HCT116 (cell line): ENCODE data around the gene NTN5. TPM values are rescaled to one million over a fixed set of nuclear protein-coding genes. Genes with fewer than 3 reads are reported as not detected.

Experiments
- ATAC-seq: fragments of 200-7000 bp; cut with Tn5 transposase; 2 replicates; pipeline ENCODE4 v1.9.1; 2020; ENCODE audit warnings: mild to moderate bottlenecking, moderate library complexity
- BruUV-seq: library from RNA; stranded (reverse); fragments of 400-500 nt; replicated peaks from 2 replicates; lab custom pipeline; 2021; lab: Mats Ljungman, UMichigan
- CTCF ChIA-PET: fragments of 300-600 bp; sonication (Branson Sonifier 250); formaldehyde crosslinking; loops from one replicate; lab custom pipeline; 2021; ENCODE audit warnings: antibody characterized with exemption; lab: Charles Lee
- POLR2A ChIA-PET: fragments of 300-600, 350-600 bp; sonication (Branson Sonifier 250); formaldehyde crosslinking; loops from one replicate; lab custom pipeline; 2021; ENCODE audit warnings: antibody characterized with exemption; lab: Charles Lee
- RAD21 ChIA-PET, 2 experiments: fragments of 300-600 bp; sonication (Branson Sonifier 250); formaldehyde crosslinking; loops; one replicate each; lab custom pipeline; 2023; ENCODE audit warnings: low total read pairs in 2 of 2; ENCODE audit not compliant: uncharacterized antibody in 2 of 2, unreplicated experiment in 2 of 2, low non-redundant PET in 1 of 2; lab: Charles Lee
- DNase-seq: peaks from one replicate; pipeline ENCODE4 v3.0.0-alpha.2; 2010; ENCODE audit warnings: low read depth, low spot score
- H2AFZ ChIP-seq: fragments of 200-600 bp; shearing (Covaris generic), sonication (generic); 2 replicates; pipeline ENCODE4 v1.6.1; 2017; ENCODE audit warnings: low read depth, mixed run types, mixed read lengths, antibody characterized with exemption, low read length; ENCODE audit not compliant: poor library complexity, severe bottlenecking
- H3K27ac ChIP-seq: 2 replicates; pipeline ENCODE4 v1.5.1; 2012; ENCODE audit warnings: low read depth, low read length
- H3K27me3 ChIP-seq: fragments of 200-600 bp; sonication (generic); 2 replicates; pipeline ENCODE4 v1.6.1; 2016; ENCODE audit warnings: mixed run types, low read length, mixed read lengths; ENCODE audit not compliant: insufficient read depth
- H3K36me3 ChIP-seq, 2 experiments: fragments of 200-500 bp in 1 of 2; fragments of 200-600 bp in 1 of 2; sonication (Bioruptor generic) in 1 of 2; sonication (generic) in 1 of 2; 2 replicates each; pipeline versions ENCODE4 v1.5.1 to v1.6.1; 2014 to 2016; ENCODE audit warnings: low read length in 2 of 2, inconsistent platforms in 1 of 2, mixed read lengths in 1 of 2, mixed run types in 1 of 2; ENCODE audit not compliant: insufficient read depth in 2 of 2, control insufficient read depth in 1 of 2
- H3K4me1 ChIP-seq, 2 experiments: fragments of 200-600 bp in 1 of 2; sonication (generic) in 1 of 2; 2 replicates each; pipeline versions ENCODE4 v1.5.1 to v1.6.1; 2012 to 2017; ENCODE audit warnings: low read length in 2 of 2, inconsistent platforms in 1 of 2, mild to moderate bottlenecking in 1 of 2, mixed read lengths in 1 of 2, mixed run types in 1 of 2, moderate library complexity in 1 of 2; ENCODE audit not compliant: insufficient read depth in 2 of 2, control insufficient read depth in 1 of 2
- H3K4me2 ChIP-seq: fragments of 200-600 bp; sonication (generic); 2 replicates; pipeline ENCODE4 v1.6.1; 2017; ENCODE audit warnings: mixed run types, low read length, mixed read lengths
- H3K4me3 ChIP-seq, 2 experiments: fragments of 200-600 bp in 1 of 2; sonication (generic) in 1 of 2; replicated peaks in 1 of 2; 2 replicates each; pipeline ENCODE4 v1.5.1; 2011 to 2016; ENCODE audit warnings: low read length in 2 of 2, control low read depth in 1 of 2, low read depth in 1 of 2, mild to moderate bottlenecking in 1 of 2, mixed read lengths in 1 of 2, mixed run types in 1 of 2
- H3K79me2 ChIP-seq: fragments of 200-600 bp; sonication (generic); 2 replicates; pipeline ENCODE4 v1.6.1; 2017; ENCODE audit warnings: mild to moderate bottlenecking, mixed run types, low read length, moderate library complexity, mixed read lengths; ENCODE audit not compliant: insufficient read depth
- H3K9ac ChIP-seq: fragments of 200-600 bp; sonication (generic); 2 replicates; pipeline ENCODE4 v1.6.1; 2016; ENCODE audit warnings: low read length, mixed read lengths
- H3K9me2 ChIP-seq: fragments of 200-600 bp; sonication (generic), shearing (Covaris generic); 2 replicates; pipeline ENCODE4 v1.6.1; 2017; ENCODE audit warnings: mixed run types, mild to moderate bottlenecking, moderate library complexity; ENCODE audit not compliant: insufficient read depth
- H3K9me3 ChIP-seq, 2 experiments: fragments of 200-500 bp in 1 of 2; fragments of 200-600 bp in 1 of 2; sonication (Bioruptor generic) in 1 of 2; sonication (generic) in 1 of 2; 2 replicates each; pipeline ENCODE4 v1.6.1; 2014 to 2017; ENCODE audit warnings: low read length in 2 of 2, mixed read lengths in 2 of 2, inconsistent platforms in 1 of 2, low read depth in 1 of 2, mild to moderate bottlenecking in 1 of 2, mixed run types in 1 of 2, moderate library complexity in 1 of 2; ENCODE audit not compliant: control insufficient read depth in 1 of 2, insufficient read depth in 1 of 2
- H4K20me1 ChIP-seq: fragments of 200-600 bp; sonication (generic), shearing (Covaris generic); 2 replicates; pipeline ENCODE4 v1.6.1; 2017; ENCODE audit warnings: mixed run types, mild to moderate bottlenecking, moderate library complexity; ENCODE audit not compliant: insufficient read depth
- CBX3 ChIP-seq: IDR thresholded peaks from 2 replicates; pipeline ENCODE4 v1.6.1; 2012; ENCODE audit warnings: low read depth
- CTCF ChIP-seq, 3 experiments: fragments of 200-600 bp in 1 of 3; sonication (generic) in 1 of 3; IDR thresholded peaks in 2 of 3; conservative IDR thresholded peaks in 1 of 3; 2 replicates each; pipeline ENCODE4 v1.5.1; 2012 to 2017; ENCODE audit warnings: low read depth in 2 of 3, low read length in 2 of 3, antibody characterized with exemption in 1 of 3, borderline replicate concordance in 1 of 3, control low read depth in 1 of 3, mild to moderate bottlenecking in 1 of 3, mixed read lengths in 1 of 3, mixed run types in 1 of 3, moderate library complexity in 1 of 3; ENCODE audit not compliant: insufficient read depth in 1 of 3
- MAX ChIP-seq: IDR thresholded peaks from 2 replicates; pipeline ENCODE4 v1.6.1; 2012
- POLR2AphosphoS5 ChIP-seq: IDR thresholded peaks from 2 replicates; pipeline ENCODE4 v1.6.1; 2011; ENCODE audit warnings: mild to moderate bottlenecking, low read depth, low read length, moderate library complexity
- RAD21 ChIP-seq: IDR thresholded peaks from 2 replicates; pipeline ENCODE4 v1.6.1; 2012; ENCODE audit warnings: low read depth, mild to moderate bottlenecking
- SIN3A ChIP-seq: IDR thresholded peaks from 2 replicates; pipeline ENCODE4 v1.6.1; 2012; ENCODE audit warnings: low read depth
- SP1 ChIP-seq: IDR thresholded peaks from 2 replicates; pipeline ENCODE4 v1.6.1; 2012; ENCODE audit warnings: low read depth
- YY1 ChIP-seq: IDR thresholded peaks from 2 replicates; pipeline ENCODE4 v1.6.1; 2011; ENCODE audit warnings: low read length, low read depth, moderate library complexity, mild to moderate bottlenecking; ENCODE audit not compliant: insufficient replicate concordance; ENCODE audit errors: extremely low read depth
- intact Hi-C: fragments of 100-400 bp; cut with micrococcal nuclease; formaldehyde crosslinking; loops from 2 replicates; pipeline ENCODE4 v1.10.0; 2022
- total RNA-seq: library from RNA; stranded (reverse); gene quantifications from one replicate; pipeline ENCODE4 v1.2.1, GENCODE V29; 2021; ENCODE audit not compliant: unreplicated experiment

NTN5 gene
- total RNA-seq, 1 experiment from 2014 or later, result 3.1 TPM

- ChIA-PET RAD21 (no interaction called here), POLR2A (no interaction called here), CTCF (no interaction called here)
- peak overlapping the region; percentile 23; the same call in 1 of the 2 replicates for H3K27ac ChIP-seq
- BruUV-seq, result no TSS peak
- no peak overlapping the region for H3K9ac ChIP-seq
- DNase-seq (no peak), ATAC-seq (no peak)
- no peaks in the 10 kb centered on the region for H3K9me2 ChIP-seq
- peaks cover 2 to 24% of the 10 kb centered on the region in 2 experiments; a peak in 3 of 4 replicates for H3K4me1 ChIP-seq
- no peaks in the 10 kb centered on the region for H3K27me3 ChIP-seq
- H3K36me3 ChIP-seq, result no peaks in the 10 kb centered on the region
- no peak overlapping the region for H3K4me2 ChIP-seq
- H3K79me2 ChIP-seq, result no peaks in the 10 kb centered on the region
- H3K9me3 ChIP-seq, result no peaks in the 10 kb centered on the region
- TF ChIP-seq YY1, result no peak
- no peak for TF ChIP-seq RAD21
- no peak for TF ChIP-seq SP1
- TF ChIP-seq POLR2AphosphoS5, result no peak
- TF ChIP-seq CTCF (IDR thresholded peaks at IDR 0.05 in 2 of 3, conservative IDR thresholded peaks at IDR 0.05 in 1 of 3; ENCODE audit: borderline replicate concordance in 1 of 3, insufficient read depth in 1 of 3, low read depth in 2 of 3, low read length in 2 of 3), result no peak
- no peaks in the 10 kb centered on the region for H4K20me1 ChIP-seq
- intact Hi-C loops, result no loop called here
- H3K4me3 ChIP-seq, result no peak overlapping the region
- H2AFZ ChIP-seq, result no peak overlapping the region
Observed at GRCh38 chr19:48661711-48662090, 11.1 kb downstream of the NTN5 start.

GRCh38 chr19:48660852-48661710 lies 11.7 kb downstream of the NTN5 start:
- DNase-seq, result peak; percentile 95
- Histone ChIP-seq H3K36me3 (no peaks in the 10 kb centered on the region), H3K9me3 (no peaks in the 10 kb centered on the region)
- TF ChIP-seq SIN3A, result no peak
- TF ChIP-seq CBX3, result no peak
- peak; percentile 82 for TF ChIP-seq MAX
- TF ChIP-seq RAD21, result no peak
- TF ChIP-seq SP1, result peak; percentile 70; the same call in 1 of the 2 replicates
- TF ChIP-seq, all 23 proteins: peak for 2
- Histone ChIP-seq H3K4me1 (peaks cover 2 to 24% of the 10 kb centered on the region in 2 experiments; a peak in 3 of 4 replicates), H3K9me2 (no peaks in the 10 kb centered on the region), H3K79me2 (no peaks in the 10 kb centered on the region), H3K27me3 (no peaks in the 10 kb centered on the region), H3K9ac (no peak overlapping the region), H3K27ac (peak overlapping the region; percentile 23), H3K4me3 (no peak overlapping the region; a peak in 1 of 4 replicates), H3K4me2 (peak overlapping the region; percentile 57), H4K20me1 (no peaks in the 10 kb centered on the region), H2AFZ (peak overlapping the region; percentile 8)
- peak; percentile 91 for ATAC-seq
- CTCF ChIA-PET, result no interaction called here
- POLR2A ChIA-PET, result no interaction called here
- BruUV-seq, result no TSS peak
- RAD21 ChIA-PET, result no interaction called here
- intact Hi-C loops, result no loop called here
